LHCN-M2 (cell line): ENCODE results near the gene DGKZ. TPM values are rescaled to one million over a fixed set of nuclear protein-coding genes. Genes with fewer than 3 reads are reported as not detected.

Experiments
- total RNA-seq: library from RNA; depleted of rRNA; stranded (reverse); fragments of >200 nt; gene quantifications from 2 replicates; pipeline ENCODE4 v1.2.3, GENCODE V29; 2014; rRNA removed

The DGKZ gene
- total RNA-seq, 1 experiment from 2014 or later: 69.7 TPM

Other genes with a start within 250 kb of the DGKZ start
- gene PHF21A, start 226.0 kb upstream of the DGKZ start, total RNA-seq: 10.1 and 10.7 TPM in 2 replicates
- gene CREB3L1, start 69.8 kb upstream of the DGKZ start, total RNA-seq: 21.0 and 23.9 TPM in 2 replicates
- 184 and 234 TPM in 2 replicates for gene MDK, start 34.2 kb downstream of the DGKZ start, total RNA-seq
- 0.19 and 0.29 TPM in 2 replicates for gene CHRM4, start 44.3 kb downstream of the DGKZ start, total RNA-seq
- gene AMBRA1, start 246.6 kb downstream of the DGKZ start, total RNA-seq: 19.8 and 20.9 TPM in 2 replicates